NOMO-1 treated with DMSO at 0.1 percent for 48 hours (cell line): ENCODE data around the gene LEMD1.

Experiments
- DNase-seq: peaks from one replicate; lab custom pipeline; 2025; ENCODE audit not compliant: unreplicated experiment; lab: John Stamatoyannopoulos, UW

Gene LEMD1, protein sequence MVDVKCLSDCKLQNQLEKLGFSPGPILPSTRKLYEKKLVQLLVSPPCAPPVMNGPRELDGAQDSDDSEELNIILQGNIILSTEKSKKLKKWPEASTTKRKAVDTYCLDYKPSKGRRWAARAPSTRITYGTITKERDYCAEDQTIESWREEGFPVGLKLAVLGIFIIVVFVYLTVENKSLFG

DNA sequence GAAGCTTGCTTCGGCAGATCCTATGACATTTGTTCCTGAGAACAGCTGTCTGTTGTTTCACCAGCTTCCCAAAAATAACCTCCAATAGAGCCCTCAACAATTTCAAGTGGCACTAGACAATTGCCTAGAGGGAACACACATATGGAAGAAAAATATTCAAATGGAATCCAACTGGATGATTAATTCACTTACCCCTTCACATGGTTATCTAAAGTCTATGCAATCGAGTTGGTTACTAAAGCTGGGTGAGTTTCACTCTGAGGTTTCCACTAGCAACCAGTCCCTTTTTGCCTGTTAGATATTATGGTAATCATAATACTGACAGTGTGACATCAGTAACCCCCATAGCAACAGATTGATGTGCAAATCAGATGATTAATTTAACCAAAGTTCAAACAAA is at the start of gene LEMD1:
Gene LEMD1 (minus strand): TSS at position 259 of the 400 bp plus-strand sequence. CDS start 1,520 bp downstream, outside the sequence.
- no peak for DNase-seq

DNA sequence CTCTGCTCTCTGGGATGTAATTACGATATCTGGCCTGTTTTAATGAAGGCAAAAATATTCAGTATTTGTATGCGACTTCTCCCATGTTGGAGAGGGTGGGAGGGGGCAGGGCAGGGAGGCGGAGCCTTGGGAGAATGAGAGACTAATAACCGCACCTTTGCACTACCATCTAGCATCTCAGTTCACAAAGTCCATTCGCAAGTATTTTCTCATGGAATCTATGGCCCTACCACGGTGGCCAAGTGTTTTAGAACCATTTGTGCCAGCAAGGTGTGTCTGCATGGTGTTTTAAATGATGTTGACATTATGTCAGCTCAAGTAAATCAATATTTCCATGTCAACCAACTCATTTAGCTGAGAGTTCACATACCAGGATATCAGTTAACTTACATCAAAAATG is 48.3 kb upstream of the LEMD1 start:
- no peak for DNase-seq

DNA sequence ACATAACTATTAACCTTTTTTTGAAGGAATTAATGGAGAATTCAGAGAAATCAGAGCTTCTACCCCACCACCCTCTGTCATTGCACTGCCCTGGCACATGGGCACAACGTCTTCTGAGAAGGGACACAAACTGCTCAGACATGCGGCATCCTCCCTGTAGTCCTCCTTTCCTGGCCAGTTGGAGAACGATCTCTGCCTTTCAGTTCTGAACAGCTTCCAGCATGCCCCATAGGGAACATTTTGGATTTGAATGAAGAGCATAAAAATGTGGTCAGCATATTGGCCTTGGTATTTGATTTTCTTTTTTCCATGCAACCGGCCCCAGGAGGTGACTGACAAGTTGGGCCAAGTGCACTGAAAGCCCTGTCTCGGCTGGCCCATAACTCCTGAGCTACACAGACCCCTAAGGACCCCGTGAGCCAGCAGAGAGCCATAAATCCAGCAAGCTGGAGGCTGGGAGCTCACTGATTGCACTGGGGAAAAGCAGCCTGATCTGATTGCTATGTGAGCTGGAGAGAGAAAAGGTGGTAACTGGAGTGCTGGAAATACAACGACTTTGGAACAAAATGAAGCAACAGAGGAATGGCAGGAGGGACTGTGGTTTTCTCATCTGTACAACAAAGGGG is 44.9 kb upstream of the LEMD1 start:
- no peak for DNase-seq

DNA sequence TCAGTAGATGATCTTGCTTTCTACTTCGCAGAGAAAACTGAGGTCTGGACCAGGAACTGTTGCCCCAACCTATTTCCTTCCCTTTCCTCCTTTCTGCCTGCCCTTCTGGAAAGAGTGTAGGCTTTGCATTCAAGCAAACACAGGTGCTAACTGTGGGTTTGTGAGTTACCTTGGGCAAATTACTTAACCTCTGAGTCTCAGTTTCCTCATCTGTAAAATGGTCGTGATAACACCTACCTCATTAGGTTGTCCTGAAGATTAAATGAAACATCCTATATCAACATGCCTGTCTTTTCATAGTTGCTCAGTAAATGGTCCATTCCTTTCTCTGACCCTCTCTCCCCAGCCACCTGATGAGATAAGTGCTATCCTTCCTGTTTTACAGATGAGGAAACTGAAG is 43.5 kb upstream of the LEMD1 start:
- no peak for DNase-seq

DNA sequence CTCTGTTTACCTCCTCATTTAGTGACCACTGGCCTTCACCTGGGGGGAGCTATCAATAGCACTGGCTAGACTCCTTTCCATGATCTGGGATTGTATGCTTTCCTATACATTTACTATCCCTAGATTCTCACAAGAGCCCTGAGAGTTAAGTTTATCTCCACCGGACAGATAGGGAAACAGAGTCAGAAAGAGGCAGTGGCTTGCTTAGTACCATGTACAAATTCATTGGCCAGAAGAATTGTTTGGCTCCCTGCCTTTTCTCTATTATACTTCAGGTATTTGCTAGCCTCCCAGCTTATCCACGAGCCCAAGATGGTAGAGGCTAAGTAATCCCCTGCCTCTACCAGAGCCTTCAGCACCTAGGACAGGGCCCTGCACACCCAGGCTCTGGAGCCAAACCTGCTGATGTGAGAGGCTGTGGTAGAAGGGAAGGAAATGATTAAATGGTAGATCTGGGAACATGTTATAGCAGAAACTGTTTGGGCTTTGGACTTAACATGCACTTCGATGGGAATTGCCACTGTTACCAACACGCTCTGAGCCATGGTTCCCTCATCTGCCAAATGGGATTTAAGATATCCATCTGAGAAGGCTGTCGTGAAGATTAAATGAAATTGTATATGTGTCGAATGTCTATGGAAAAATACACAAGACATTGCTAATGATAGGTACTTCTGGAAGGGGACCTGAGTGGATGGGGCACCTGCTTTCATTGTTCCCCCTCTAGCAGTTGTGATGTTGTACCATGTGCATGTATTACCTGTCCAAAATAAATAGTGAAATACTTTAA is 37.1 kb upstream of the LEMD1 start:
- DNase-seq, result peak; percentile 26

DNA sequence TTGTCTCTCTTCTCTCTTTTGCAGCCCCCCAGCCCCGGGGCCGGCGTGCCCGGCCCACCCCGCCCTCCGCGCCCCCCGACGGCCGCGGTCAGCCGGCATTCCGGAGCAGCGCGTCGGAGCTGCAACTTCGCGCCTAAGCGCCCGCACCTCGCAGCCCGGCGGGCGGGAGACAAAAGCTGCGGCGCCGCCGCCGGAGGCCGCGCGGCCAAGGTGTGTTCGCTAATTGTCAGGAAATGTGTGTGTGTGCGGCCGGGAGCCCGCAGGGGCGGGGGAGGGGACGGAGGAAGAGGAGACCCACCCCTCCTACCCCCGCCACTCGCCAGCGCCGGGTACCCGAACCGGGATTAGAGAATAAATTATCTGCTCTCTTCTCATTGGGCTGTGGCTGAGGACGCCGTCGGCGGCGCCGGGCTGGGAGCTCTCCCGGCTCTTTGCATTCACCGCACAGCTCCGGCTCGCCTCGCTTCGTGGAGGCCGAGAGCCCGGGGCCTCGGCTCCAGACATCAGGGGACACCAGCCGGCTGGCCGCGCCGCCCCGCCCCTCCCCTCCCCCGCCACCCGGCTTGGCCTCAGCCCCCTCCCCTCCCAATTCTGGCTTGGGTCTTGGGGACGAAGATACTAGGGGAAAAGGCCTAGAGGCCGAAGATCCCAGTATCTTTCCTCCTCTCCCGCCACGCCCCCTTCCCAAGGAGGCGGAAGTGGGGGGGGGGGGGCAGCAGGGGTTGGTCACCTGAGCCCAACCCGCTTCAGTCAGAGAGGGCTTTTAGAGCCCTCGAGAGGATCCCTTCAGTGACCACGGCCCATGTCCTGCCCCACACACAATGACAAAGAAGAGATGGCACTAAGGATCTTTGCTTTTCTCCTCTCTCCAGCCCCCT is 35.3 kb upstream of the LEMD1 start:
- no peak for DNase-seq

DNA sequence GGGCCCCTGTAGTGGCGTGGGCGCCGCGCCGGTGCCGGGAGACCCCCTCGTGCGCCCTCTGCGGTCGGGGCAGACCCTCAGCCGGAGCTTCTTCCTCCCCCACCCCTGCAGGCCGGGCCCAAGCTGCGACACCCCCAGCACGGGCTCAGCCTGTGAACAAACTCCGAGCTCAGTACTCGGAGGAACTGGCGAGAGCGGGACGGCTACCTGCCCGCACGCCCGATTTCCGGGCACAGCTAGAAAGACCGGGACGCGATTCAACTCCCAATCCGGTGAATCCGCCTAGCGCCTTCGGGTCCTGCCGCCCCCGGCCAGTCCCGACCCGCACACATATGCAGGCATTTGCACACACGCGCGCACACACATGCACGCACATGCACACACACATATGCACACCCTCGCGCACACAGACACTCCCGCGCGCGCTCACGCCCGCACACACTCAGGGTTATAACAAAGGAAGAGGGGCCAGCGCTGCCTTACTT is 34.6 kb upstream of the LEMD1 start:
- no peak for DNase-seq

DNA sequence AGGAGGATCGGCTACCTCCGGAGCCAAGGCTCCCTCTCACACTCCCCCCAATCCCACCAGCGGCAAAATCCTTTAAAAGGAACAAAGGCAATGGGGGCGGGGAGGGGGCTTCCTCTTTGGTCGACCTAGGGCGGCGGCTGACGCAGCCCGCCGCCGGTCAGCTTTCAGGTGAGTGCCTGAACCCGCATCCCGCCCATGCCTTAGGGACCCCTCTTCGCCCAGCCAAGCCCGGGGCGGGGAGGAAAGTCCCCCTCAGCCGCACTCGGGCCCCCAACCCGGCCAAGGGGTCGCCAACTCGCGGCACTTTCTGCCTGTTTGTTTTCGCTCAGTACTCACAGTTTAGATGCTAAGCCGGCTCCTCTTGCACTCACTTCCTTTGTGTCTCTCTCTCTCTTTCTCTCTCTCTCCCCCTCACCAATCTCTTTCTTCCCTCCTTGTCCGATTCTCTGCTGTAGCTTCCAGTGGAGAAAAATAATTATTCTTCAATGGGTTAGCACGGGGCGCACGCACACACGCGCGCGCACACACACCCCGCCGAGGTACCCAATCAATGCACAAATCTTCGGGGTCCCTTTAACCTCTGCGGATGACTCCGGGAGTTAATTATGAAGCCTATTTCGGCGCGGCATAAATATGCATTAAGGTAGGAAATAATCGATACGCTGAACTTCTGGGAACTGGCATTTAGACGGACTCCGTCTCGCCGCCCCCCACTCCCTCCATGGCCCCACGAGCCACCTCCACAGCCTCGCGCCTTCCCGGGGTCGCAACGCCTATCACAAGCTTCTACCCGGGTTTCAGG is 33.9 kb upstream of the LEMD1 start, which contains the start of gene BLACAT1:
Gene BLACAT1 (minus strand): TSS at position 465 of the 802 bp plus-strand sequence.
- DNase-seq, result no peak

DNA sequence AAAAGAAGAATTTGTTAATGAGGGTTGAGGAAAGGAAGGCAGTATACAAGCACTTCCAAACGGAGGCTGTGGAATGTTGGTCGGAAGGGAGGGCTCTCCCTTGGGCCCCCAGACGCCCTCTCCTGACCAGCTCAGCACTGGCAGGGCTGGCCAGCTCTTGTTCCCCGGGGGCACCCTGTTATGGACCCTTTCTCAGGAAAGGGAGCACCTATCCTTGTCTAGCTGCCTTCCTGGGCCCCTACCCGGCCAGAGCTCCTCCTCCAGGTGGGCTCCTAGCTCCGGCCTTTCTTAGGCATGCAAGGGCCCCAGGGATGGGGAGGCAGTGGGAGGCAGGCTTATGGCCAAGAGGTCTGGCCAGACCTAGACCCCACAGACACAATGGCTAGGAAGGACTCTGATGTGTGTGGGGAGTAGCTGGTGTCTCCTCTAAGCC is 33.1 kb upstream of the LEMD1 start:
- no peak for DNase-seq

DNA sequence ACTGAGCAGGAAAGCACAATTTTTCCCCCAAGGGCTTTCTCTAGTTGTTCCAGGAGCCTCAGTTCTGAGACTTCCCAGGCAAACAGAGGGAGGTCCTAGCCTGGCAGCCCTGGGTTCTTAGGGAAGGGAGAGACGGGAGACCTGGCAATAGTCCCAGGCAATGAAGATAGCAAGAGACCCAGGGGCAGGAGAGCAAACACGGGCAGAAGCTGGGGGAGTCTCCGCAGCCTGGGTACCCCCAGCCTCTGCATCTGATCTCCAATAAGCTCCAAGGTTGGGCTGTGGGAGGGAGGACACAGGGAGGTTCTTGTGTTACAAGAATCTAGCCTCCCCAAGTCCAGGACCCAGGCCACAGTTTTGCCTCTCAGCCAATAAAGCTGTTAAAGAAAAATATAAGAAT is 31.6 kb upstream of the LEMD1 start:
- no peak for DNase-seq

DNA sequence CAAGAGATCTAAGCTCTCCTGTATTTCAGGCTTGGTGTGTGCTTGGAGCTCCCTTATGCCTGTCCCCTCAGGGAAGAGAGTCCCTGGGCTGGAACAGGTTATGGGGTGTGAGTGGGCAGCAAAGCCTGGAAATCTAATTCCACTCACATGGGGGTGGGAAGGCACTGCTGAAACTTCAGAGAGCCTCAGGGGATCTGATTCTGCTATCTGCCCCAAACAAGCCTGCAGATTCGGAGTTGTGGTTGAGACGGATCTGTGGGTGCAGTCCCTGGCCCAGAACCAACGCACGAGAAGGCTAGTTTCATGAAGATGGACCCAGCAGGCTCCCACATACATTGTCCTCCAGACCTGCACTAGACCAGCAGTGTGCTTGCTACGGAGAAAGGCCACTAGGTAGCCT is 31.1 kb upstream of the LEMD1 start:
- DNase-seq, result no peak

DNA sequence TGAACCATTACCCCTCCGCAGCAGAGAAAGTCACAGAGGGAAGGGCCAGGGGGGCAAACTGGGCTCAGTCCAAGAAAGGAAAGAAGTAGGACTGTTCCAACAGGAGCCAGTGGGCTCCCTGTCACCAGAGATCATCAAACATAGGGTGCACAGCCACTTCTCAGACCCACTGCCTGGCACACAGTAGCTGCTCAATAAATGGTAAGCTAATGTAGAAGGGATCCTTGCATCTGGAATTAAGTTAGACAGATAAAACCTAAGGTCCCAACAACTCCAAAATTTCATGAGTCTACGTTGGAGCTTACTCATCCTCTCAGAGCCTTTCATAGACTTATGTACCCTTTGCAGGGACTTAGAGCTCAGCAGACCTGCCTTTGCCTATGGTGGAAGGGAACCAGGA is 30.5 kb upstream of the LEMD1 start:
- no peak for DNase-seq

DNA sequence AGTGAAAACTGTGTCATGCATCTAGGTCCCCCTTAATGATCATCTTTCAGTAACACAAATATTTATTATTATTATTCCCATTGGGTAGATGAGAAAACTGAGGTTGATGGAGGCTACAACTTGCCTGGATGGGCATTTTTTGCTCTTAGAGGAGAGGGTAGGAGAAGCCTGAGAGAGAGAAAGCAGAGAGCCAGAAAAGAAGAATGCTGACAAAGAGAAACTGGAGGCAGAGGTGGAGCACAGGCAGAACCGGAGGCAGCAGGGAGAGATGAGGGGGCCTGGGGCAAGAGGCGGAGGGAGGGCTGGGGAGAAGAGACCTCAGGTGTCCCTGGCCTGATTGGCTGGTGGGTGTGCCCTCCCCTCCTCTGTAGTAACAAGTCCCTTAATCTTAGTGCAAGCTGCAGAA is 29.9 kb upstream of the LEMD1 start:
- no peak for DNase-seq

DNA sequence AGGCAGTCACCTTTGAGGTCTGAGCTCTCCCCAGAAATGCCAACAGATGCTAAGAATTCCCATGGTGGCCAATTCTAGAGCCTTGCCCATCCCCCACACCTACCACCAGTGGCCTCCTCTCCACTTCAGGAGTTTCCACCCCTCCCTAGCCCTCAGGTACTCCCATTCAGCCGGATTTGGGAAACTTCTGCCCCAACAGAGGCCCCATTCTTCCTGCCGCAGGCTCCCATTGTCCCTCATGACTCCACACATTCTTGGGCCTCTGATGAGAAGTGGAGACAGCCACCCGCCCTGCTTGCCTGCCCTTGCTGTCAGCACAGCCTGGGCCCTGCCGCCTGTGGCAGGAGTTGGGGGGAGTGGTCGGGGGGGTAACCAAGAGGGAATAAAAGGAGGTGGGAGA is 29.3 kb upstream of the LEMD1 start:
- DNase-seq, result no peak

DNA sequence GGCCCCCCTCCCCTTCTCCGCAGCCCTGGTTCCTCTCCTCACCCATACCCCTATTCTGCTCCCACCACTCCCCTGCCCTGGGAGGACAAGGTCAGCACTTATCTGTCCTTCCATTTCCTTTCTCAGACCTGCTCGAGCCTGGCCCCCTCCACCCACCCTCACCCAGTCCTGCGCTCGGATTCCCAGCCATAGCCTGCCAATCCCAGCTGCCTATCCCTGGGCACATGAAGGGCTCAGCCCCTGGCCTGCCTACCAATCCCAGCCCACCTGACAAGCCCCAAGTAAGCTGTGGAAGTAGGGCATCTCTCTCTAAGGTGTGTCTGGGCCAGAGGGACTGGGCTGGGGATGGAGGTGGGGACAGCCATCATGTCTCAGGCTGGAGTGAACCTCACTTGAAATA is 28.6 kb upstream of the LEMD1 start:
- no peak for DNase-seq

DNA sequence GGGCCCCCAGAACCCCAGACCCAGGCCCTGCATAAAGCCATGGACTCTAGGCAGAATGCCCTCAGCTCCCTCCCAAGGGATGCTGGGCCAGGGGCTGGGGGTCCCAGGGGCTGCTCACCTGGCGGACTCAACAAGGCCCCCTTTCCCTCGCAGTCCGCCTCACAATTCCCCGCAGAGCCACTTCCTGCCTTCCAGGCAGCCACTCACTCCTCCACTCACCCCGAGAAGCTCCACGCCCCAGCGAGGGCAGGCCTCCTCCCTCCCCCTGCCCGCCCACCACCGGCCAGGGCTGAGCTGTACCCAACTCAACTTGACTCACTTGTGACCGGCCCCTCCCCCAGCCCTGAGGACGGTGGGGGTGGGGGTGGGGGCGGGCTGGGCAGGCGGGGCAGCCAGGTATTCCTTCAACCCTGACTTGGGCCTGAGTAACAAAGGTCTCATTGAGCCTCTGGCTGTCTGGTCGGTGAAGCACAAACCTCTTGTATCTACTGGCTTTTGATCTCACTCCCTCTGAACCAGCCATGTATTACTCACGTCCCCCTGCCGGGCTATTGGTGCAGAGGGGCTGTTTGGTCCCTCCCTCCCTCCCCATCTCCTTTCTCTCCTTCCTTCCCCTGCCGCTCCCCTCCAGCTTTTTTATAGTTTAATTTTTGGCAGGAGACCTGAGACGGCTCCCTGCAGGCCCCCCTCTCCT is 28.0 kb upstream of the LEMD1 start:
- no peak for DNase-seq

DNA sequence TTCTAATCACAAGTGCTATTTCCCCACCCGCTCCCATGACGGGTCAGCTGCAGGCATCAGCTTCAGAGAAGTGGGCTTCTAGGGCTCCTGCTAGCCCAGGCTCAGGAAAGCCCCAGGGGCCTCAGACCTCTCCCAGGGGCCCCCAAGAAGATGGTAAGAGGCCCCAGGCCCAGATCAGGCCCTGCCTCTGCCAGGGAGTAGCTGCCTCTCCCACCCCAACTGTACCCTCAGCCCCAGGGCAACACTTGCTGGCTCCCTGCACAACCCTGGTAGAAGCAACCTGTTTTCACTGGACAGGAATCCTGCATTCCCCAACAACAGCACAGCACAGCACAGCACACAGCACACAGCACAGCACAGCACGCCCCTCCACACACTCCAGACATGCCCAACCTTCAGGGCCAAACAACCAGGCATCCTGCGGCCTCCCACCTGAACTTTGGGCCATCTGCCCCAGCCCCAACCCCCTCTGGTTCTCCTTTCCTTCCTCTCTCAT is 27.4 kb upstream of the LEMD1 start:
- DNase-seq, result no peak

DNA sequence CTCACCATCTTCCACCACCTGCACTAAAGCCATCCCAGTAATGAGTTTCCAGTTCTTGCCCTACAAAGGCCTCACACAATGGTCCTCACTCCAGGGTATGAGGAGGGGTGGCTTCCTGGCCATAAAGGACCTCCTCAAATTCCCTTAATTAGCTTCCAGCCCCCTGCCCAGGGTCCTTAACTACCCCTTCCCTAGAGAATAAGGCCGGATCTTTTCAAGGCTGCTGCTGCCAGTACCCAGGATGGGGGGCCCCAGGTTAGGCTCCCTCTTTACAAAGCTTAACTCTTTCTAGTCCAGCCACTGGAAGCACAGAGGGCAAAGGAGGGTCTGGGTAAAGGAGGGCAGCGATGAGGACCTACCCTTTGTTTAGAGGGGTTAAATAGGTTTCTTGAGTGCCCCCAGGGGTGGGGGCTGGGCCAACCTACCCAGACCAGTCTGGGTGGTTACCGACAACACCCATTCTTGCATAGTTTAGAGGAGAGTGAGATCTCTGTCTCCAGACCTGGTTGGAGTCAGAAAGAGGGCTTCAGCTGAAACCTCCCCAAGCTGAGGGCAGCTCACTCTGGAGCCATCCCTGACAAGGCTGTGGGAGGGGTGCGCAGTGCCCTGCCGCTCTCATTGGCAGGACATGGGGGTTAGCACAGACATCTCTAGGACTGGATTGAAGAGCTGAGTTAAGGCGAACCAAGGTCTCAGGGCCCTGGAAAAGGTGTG is 26.8 kb upstream of the LEMD1 start:
- no peak for DNase-seq
